Pons (tissue), 1 donor: ENCODE data around the gene GPX3.
A peak's percentile ranks its signal among the peaks of the same experiment; 100 is the strongest.

ENCODE experiments used
- DNase-seq: peaks from one replicate; pipeline ENCODE4 v3.0.0-alpha.2; 2016; ENCODE audit warnings: low spot score

GPX3 gene

DNA sequence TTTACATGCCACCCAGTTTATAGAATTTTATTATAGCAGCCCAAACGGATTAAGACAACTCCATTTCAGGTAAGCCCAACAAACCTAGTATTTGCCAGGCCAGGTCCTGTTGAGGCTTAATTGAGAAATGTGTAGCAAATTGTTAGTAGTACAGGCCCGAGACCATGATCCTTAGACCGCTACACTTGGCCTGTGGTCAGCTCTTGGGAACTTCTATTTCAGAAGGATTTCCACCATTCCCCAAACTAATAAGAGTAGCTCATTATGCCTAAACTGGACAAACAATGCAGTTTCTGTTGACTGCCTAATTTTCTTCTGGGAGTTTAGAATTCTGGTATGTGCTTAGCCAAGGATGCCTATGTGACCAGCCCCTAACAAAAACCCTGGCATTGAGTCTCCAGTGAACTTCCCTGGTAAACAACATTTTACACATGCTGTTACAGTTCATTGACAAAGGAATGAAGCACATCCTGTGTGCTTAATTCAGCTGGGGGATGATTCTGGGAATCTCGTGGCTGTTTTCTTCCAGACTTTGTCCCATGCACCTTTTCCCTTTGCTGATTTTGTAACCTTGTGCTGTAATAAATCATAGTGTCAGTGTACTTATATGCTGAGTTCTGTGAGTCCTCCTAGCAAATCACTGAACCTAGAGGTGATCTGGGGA lies 5.6 kb upstream of the GPX3 start:
- DNase-seq, result no peak

DNA sequence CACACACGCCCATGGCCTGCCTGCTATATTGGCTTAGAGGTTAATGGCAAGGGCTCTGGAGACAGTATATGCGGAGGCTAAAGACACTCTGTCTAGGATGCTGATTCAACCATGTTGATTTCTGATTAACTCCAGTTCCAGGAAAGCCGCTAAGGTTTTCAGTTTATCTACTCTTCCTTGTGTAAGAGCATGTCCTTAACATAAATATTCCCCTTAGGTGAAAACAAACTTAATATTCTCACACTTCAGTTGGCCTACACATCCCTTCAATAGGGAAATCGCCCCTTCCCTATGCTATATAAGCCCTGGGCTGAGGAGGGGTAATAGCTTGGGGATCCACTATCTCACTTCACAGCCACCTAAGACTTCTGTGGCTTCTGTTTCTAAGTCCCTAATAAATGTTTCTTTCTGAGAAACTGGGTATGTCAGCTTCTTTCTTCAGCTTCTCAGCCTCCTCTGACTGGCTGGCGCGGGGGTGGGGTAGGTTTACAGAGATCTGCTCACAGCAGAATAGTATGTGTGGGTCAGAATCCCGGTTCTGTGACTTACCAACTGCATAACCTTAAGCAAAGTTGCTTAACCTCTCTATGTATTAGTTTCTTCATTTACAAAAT lies 4.3 kb upstream of the GPX3 start:
- no peak for DNase-seq

DNA sequence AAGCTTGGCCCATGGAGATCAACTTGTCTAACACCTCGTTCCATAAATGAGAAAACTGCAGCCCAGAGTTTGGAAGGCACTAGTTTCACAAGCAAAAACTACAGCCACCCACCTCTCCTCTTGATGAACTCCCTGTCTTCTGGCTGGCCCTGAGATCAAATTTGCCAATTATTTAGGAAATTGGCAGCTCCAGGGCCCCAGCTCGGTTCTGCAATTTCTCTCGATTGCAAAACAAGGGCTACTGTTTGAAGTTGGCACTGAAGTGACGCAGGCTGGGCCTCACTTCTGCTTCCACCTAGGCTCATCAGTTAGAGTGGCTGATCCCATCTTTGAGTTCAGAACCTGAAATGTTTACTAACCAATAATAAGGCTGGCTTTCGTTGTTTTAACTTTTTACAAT lies 3.7 kb upstream of the GPX3 start:
- peak; percentile 55 for DNase-seq

DNA sequence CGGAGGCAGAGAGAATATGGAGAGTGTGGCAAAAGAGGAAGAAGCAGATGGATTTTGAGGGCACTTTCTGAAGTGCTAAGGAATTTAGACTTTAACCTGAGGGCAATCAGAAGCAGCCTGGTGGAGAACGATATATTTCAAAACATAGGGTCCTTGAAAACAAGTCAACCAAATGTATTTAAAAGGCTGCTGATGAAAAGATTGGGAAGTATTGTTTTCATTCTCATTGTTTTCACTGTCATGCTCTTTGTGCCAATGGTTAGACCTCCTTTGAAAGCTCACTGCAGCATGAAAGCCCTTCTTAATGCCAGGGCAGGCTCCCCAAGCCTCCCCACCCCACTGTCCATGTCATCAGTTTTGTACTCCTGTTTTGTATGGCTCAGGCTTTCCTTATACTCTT lies 2.5 kb upstream of the GPX3 start:
- no peak for DNase-seq

DNA sequence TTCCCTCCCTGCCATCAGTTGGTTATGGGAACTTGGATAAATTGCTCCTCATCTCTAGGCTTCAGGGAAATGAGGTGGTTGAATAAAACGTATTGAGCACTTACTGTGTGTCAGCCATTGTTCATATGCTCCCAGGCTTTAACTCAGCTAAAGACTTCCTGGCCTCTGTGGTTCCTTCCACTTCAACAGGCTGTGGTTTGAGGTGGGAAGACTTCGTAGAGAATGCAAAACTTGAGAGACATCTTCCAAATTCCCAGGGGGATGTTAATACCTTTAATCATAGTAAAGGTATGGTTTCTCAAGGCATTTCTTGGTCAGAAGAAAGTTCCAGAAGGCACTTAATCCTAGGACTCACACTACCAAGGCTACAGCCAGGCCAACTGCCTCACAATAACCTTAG lies 1.5 kb upstream of the GPX3 start:
- DNase-seq, result no peak

DNA sequence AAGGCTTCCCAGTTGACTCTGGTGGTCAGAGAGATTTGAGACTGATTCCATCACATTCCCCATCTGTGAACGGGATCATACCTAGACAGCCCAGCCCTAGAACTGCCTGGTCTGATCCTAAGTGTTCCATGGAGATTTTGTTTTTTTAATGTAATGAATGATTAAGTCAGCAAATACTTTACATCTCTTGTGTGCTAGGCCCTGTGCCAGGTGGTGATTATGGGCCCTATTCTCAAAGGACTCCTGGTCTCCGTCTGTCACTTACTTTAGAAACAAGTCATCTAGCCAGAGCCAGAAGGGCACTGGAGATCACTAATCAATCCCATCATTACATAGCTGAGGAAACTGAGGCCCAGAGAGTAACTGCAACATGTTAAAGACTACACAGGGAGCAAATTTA lies 1.1 kb upstream of the GPX3 start:
- DNase-seq, result no peak

DNA sequence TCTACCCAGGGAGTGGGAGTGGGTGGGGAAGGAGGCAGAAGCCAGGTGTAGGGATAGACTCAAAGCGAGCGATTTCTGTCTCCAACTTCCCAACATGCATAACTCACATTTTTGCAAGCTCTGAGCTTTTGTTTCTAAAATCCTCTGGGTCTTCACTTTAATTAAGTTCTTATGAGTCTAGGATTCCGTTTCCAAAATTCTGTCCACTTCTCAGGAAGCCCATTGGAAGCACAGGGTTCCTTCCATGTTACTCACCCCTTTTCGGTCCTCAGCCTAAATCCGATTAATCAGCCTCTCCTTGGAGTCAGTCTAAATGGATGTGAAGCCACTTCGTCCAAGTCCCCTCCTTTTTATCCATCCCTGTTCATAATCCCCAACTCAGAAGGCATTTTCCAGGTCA lies 1.4 kb downstream of the GPX3 start:
- no peak for DNase-seq

DNA sequence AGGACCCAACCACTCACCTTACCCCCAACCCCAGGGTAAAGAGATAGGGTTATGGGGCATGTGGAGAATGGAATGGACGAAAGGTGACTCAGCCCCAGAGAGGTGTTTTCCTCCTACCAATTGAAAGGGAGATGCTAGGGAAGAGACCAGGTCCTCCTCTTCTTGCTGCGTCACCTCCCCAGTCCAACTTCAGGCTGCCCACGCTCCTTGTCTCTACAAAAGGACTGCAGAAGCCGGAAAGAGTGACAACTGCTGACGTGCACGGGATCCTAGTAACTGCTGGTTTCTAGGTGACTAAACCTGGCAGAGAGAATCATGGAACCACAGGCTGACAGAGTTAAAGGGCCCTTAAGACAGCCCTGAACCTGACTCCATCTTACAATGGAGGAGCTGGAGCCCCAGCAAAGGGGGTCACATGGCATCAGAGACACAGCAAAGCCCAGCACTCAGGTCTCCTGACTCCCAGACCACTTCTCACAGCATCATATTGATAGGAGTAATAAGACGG lies 2.2 kb downstream of the GPX3 start:
- DNase-seq, result no peak

DNA sequence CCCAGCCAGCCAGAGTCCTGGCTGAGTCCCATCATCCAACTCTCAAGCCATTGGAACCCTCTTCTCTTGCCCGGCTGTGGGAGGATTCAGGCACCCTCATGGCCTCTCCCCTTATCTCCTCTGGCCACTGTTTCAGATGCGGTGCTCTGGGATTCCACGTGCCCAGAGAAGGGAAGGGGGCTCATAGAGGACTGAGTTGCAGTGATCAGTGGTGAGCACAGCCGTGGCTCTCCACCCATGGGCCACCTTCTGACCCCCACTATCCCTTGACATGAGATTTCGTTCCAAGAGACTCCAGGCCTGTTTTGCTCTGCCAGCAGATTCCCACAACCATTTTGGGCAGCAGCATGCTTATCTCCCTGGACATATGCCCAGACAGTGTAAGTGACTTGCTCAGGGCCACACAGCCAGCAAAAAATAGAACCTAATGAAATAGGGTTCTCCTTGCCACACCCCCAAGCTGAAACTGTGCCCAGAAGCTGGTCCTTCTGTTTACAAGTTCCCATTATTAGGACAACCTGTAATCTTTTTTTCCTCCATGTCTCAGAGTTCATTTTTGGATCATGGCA lies 2.7 kb downstream of the GPX3 start:
- DNase-seq, result no peak

DNA sequence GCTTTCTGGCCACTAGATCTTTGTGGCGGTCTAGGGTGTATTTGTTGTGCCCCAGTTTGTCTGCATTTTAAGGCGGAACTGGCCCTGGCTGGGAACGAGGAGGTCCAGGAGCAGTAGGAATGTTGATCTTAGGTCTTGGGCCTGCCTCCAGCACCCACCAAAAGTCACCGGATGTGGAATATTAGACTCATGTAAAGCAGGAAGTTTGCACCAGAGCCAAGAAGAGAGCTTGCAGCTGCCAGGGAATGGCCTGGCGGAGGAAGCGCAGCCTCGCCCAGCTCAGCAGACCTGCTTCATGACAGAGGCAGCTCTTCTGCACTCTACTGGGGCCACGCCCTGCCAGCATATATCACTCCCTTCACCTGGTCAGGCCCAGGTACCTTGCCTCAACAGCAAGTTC lies 3.3 kb downstream of the GPX3 start:
- DNase-seq, result no peak

DNA sequence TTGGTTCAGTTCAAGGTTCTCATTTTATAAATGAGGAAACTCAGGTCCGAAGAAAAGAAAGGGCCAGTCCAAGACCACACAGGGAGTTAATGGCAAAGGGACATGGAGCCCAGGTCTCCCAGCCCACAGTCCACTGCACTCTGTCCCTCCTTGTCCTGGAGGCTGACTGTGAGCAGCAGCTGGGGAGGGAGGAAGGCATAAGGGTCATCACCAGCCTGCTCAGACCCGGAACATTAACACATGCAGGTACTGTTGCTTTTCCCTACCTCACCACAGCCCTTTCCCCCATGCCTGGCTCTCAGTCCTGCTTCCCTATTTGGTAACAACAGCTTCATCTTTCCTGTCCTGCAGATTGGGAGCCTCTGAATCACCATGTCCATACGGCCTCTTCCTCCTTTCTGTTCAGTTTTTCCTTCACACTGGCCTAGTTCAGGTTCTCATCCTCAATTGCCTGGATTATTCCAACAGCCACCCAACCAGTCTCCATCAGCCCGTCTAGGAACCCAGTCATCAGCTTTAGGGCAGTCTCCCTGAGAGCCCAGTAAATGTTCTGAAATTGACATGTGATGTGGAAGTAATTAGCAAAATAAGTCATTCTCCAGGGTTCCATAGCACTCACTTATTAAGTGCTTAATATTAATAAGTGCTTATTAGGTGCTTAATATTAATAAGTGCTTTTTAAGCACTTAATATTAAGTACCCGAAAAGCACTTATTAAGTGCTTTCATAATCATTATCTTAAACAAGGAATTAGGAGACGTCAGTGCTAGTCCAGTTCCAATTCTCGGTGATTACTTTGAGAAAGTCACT lies 4.3 kb downstream of the GPX3 start:
- DNase-seq, result no peak

DNA sequence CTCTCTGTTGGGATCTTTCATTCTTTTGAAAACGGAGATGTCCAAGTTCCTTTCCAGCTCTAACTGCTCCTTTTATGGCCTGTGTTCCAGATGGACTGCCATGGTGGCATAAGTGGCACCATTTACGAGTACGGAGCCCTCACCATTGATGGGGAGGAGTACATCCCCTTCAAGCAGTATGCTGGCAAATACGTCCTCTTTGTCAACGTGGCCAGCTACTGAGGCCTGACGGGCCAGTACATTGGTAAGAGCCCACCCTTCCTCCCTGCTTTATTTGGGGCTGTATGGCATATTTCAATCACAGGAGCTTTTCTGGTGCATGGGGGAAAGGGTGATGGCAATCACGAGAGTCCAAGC lies 4.8 kb downstream of the GPX3 start:
- DNase-seq, result no peak

DNA sequence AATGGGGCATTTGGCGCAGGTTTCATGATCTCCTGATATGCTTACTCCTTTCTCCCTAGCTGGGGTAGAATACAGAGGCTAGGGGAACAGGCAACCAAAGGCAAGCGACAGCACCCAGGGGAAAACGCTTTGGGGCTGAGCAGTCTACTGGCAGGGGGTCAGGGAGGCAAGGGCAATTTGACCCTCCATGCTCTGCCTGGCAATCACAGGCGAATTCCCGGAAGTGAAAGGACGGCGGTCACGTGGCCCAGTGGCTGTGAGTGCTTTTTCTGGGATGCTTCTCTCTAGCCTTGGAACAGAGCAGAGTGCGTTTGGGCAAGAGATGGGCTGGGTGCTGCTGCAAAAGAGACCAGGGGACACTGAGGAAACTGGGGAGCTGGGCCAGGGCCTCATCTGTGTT lies 5.7 kb downstream of the GPX3 start:
- no peak for DNase-seq

DNA sequence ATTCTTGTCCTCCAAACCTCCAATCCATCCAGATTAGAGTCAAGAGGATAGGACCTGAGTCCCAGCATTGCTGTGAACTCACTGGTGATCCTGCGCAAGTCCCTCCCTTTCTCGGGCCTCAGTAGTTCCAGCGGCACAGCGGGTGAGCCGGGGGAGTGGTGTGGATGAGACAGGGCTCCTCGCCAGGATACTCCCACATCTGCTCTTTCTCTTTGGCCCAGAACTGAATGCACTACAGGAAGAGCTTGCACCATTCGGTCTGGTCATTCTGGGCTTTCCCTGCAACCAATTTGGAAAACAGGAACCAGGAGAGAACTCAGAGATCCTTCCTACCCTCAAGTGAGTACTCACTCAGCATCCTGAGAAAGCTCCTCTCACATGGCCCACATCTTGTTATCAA lies 6.3 kb downstream of the GPX3 start:
- DNase-seq, result no peak

DNA sequence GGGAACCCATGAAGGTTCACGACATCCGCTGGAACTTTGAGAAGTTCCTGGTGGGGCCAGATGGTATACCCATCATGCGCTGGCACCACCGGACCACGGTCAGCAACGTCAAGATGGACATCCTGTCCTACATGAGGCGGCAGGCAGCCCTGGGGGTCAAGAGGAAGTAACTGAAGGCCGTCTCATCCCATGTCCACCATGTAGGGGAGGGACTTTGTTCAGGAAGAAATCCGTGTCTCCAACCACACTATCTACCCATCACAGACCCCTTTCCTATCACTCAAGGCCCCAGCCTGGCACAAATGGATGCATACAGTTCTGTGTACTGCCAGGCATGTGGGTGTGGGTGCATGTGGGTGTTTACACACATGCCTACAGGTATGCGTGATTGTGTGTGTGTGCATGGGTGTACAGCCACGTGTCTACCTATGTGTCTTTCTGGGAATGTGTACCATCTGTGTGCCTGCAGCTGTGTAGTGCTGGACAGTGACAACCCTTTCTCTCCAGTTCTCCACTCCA lies 7.6 kb downstream of the GPX3 start:
- no peak for DNase-seq

DNA sequence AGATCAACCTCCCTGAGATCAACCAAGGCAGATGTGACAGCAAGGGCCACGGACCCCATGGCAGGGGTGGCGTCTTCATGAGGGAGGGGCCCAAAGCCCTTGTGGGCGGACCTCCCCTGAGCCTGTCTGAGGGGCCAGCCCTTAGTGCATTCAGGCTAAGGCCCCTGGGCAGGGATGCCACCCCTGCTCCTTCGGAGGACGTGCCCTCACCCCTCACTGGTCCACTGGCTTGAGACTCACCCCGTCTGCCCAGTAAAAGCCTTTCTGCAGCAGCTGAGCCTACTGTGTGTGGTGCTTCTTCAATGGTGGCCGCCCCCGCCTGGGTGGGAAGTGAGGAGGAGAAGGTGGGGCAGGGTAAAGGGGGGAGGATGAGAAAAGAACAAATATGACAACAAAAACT lies 8.3 kb downstream of the GPX3 start:
- DNase-seq, result no peak

DNA sequence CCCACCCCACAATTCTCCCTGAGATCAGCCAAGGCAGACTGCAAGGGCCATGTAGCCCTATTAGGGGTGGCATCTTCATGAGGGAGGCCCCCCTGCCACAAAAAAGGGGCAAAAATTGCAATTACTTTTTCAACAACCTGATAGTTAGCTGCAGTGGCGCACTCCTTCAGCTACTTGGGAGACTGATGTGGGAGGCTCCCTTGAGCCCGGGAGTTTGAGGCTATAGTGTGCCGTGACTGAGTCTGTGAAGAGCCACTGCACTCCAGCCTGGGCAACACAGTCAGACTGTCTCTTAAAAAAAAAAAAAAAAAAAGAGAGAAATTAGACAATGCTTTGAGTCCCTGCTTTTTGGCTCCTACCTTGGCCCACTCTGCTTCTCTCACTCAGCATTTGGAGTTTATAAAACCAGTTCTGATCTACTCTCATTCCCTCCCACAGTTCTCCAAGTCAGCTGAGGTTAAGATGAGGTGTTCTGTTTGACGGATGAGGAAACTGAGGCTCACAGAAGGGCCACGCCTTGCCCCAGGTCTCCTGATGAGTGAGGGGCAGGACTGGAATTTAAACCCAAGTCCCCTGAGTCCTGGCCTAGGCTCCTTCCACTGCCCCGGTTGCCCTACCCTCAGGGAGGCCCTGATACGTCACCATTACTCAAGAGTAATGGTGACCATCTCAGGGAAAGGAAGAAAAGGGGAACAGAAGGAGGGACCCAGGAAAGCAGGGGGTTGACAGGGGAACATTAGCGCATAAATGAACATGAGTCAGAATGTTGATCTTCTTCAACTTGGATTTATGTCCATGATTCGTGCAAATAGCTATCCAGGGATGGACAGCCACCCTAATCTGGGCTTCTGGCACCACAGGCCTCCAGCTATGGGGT lies 9.0 kb downstream of the GPX3 start:
- no peak for DNase-seq

DNA sequence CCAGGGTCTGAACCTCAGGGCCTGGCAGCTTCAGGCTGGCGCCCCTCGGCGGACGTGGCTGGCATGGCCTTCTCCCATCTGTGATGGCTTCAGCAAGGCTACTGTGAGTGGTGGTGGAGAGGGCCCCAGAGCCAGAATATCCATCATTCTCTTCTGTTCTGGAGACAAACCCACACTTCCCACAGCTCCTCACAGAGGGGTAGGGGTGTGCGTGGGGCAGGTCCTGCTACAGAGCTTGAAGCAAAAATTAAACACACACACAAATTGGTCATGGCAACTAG lies 9.6 kb downstream of the GPX3 start:
- no peak for DNase-seq

DNA sequence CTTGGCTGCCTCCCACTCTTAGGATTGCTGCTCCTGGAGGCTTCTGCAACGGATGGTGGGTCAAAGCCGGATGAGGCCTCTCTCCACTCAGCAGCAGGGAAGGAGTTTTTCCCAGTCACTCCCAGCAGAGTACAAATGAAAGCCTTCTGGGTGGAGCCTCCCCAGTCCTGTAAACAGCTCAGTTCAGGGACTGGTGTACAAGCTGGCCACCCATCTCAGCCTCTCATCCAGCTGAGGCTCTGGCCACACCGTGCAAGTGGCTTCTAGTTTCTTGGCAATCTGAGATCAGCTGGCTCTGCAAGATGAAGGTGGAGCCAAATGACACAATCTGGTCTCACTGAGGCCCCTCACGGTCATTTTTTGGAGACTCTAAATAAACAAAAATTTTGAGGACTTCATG lies 10.0 kb downstream of the GPX3 start:
- DNase-seq, result no peak

DNA sequence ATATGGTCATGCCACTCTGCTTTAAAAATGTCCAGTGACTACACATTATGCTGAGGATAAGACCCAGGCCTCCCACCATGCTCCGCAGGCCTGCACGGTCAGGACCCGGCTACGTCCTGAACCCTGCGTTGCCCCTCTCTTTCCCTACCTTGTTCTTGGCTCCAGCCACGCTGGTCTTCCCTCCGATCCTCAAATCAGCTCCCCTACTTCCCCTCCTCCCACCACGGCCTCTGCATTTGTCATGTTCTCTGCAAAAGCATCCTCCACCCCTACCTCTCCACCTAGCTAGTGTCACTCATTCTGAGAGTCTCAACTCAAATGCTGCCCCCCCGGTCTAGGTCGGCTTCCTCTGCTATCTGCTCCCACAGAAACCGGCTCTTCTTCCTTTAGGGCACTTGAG lies 11.2 kb downstream of the GPX3 start:
- no peak for DNase-seq

DNA sequence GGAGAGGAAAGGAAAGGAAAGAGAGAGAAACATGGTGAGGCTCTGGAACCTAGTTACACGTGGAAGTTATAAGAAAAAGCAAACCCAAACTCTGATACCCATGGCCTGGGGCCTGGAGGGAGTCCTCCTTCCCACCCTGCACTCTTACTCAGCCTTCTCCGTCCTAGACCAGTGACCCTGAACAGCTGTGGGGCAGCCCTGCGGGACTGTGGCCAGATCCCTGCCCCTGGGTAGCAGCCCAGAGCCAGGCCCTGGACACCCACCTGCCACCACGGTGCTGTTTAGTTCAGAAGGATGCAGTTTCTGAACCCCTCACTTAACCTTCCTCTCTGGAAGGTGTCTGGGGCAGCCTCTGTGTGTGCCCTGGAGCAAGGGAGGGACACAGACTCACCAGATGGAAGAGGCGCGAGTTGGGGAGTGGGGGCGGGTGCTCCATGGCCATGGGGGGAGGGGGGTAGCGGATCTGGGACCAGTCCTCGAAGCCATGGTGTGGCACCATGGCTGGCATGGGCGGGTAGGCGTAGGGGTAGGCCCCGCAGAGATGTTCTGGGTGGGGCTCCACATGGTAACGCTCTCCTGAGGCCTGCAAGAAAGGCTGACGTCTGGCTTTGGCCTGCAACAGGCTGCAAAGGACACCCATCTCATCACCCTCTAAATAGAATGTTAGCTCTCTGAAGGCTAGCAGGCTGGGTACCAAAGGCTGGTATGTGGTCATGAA lies 13.0 kb downstream of the GPX3 start:
- no peak for DNase-seq
